Measurements from ENCODE around the gene DNPH1.

DNA sequence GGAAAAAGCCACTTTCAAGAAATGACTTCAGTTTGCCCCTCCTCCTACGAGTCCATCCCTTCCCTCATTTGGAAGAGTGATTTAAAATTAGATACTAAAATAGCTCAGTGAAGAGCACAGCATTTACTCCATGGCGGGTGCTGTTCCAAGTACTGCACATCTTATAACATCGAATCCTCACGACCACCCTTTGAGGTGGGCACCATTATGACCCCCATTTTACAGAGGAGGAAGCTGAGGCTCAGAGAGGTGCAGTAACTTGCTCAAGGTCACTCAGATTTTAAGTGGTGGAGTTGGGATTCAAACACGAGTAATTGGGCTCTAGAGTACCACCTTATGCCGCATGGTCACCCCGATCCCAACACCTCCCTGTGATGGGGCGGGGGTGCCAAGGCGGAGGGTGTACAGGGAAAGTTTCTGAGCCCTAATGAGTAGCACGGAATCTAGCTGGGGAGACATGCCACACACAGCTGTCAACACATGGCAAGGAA is 39.5 kb upstream of the DNPH1 start:
- TF ChIP-seq, protein P1, sequence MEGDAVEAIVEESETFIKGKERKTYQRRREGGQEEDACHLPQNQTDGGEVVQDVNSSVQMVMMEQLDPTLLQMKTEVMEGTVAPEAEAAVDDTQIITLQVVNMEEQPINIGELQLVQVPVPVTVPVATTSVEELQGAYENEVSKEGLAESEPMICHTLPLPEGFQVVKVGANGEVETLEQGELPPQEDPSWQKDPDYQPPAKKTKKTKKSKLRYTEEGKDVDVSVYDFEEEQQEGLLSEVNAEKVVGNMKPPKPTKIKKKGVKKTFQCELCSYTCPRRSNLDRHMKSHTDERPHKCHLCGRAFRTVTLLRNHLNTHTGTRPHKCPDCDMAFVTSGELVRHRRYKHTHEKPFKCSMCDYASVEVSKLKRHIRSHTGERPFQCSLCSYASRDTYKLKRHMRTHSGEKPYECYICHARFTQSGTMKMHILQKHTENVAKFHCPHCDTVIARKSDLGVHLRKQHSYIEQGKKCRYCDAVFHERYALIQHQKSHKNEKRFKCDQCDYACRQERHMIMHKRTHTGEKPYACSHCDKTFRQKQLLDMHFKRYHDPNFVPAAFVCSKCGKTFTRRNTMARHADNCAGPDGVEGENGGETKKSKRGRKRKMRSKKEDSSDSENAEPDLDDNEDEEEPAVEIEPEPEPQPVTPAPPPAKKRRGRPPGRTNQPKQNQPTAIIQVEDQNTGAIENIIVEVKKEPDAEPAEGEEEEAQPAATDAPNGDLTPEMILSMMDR (IDR thresholded peaks at IDR 0.05), result no peak
- no peak for TF ChIP-seq POLR2A (IDR thresholded peaks at IDR 0.05)
